HEK293 (cell line): ENCODE data around the gene CNTFR.

Experiments
- CTCF ChIA-PET: fragments of 350-600 bp; formaldehyde crosslinking; extraction: SDS; loops from one replicate; lab custom pipeline; 2021; ENCODE audit warnings: antibody characterized with exemption; lab: Yijun Ruan, JAX
- POLR2A ChIA-PET: fragments of 300-600 bp; formaldehyde crosslinking; extraction: SDS; loops from one replicate; lab custom pipeline; 2020; ENCODE audit warnings: antibody characterized with exemption, inconsistent platforms; lab: Yijun Ruan, JAX
- H3K27ac ChIP-seq: fragments of 200-500 bp; sonication (Bioruptor generic); 2 replicates; pipeline ENCODE4 v1.5.1; 2014; ENCODE audit warnings: low read depth, low read length, control low read depth, inconsistent platforms; ENCODE audit errors: extremely low read depth
- H3K36me3 ChIP-seq, 2 experiments: fragments of 200-500 bp in 1 of 2; sonication (Bioruptor generic) in 1 of 2; 1 replicate in 1 of 2; 2 replicates in 1 of 2; pipeline ENCODE4 v1.5.1; 2014 to 2017; ENCODE audit warnings: inconsistent platforms in 2 of 2, low read length in 2 of 2; ENCODE audit not compliant: control insufficient read depth in 2 of 2, insufficient read depth in 1 of 2
- H3K4me1 ChIP-seq: fragments of 200-500 bp; sonication (Bioruptor generic); 2 replicates; pipeline ENCODE4 v1.5.1; 2014; ENCODE audit warnings: mild to moderate bottlenecking, low read length, inconsistent platforms; ENCODE audit not compliant: control insufficient read depth, insufficient read depth
- H3K4me3 ChIP-seq: 2 replicates; pipeline ENCODE4 v1.5.1; 2011; ENCODE audit warnings: low read depth, mild to moderate bottlenecking, control low read depth, low read length, moderate library complexity
- H3K9me3 ChIP-seq: fragments of 200-500 bp; sonication (Bioruptor generic); 2 replicates; pipeline ENCODE4 v1.5.1; 2014; ENCODE audit warnings: low read depth, low read length, inconsistent platforms; ENCODE audit not compliant: control insufficient read depth, insufficient read depth
- BCL11B ChIP-seq: fragments of 450-650 bp; formaldehyde crosslinking; IDR thresholded peaks from 2 replicates; pipeline ENCODE4 v1.5.1; 2016; ENCODE audit warnings: low read depth, missing biosample characterization, missing genetic modification characterization
- EGR2 ChIP-seq: fragments of 450-650 bp; formaldehyde crosslinking; IDR thresholded peaks from 2 replicates; pipeline ENCODE4 v1.5.1; 2016; ENCODE audit warnings: low read depth, missing biosample characterization, missing genetic modification characterization
- HOXD13 ChIP-seq: sonication (generic); formaldehyde crosslinking; IDR thresholded peaks from 2 replicates; pipeline ENCODE4 v1.8.0; 2022; ENCODE audit warnings: missing genetic modification reagents, borderline replicate concordance
- KLF10 ChIP-seq: fragments of 450-650 bp; IDR thresholded peaks from 2 replicates; pipeline ENCODE4 v1.5.1; 2018; ENCODE audit warnings: missing biosample characterization, mild to moderate bottlenecking, missing genetic modification characterization
- MEIS1 ChIP-seq: sonication (generic); formaldehyde crosslinking; IDR thresholded peaks from 2 replicates; pipeline ENCODE4 v1.8.1; 2022; ENCODE audit warnings: missing genetic modification reagents, mild to moderate bottlenecking, borderline replicate concordance
- SCRT2 ChIP-seq: fragments of 450-650 bp; formaldehyde crosslinking; IDR thresholded peaks from 2 replicates; pipeline ENCODE4 v1.5.1; 2016; ENCODE audit warnings: missing biosample characterization, missing genetic modification characterization
- SP2 ChIP-seq: fragments of 450-650 bp; formaldehyde crosslinking; IDR thresholded peaks from 2 replicates; pipeline ENCODE4 v1.5.1; 2016; ENCODE audit warnings: missing biosample characterization, missing genetic modification characterization
- SP3 ChIP-seq: fragments of 450-650 bp; formaldehyde crosslinking; IDR thresholded peaks from 2 replicates; pipeline ENCODE4 v1.5.1; 2016; ENCODE audit warnings: missing biosample characterization, missing genetic modification characterization
- YY2 ChIP-seq: fragments of 450-650 bp; formaldehyde crosslinking; IDR thresholded peaks from 2 replicates; pipeline ENCODE4 v1.5.1; 2016; ENCODE audit warnings: missing biosample characterization, missing genetic modification characterization
- ZBTB48 ChIP-seq: fragments of 450-650 bp; formaldehyde crosslinking; IDR thresholded peaks from 2 replicates; pipeline ENCODE4 v1.5.1; 2016; ENCODE audit warnings: missing biosample characterization, missing genetic modification characterization
- ZNF138 ChIP-seq: fragments of 450-650 bp; formaldehyde crosslinking; IDR thresholded peaks from 2 replicates; pipeline ENCODE4 v1.5.1; 2016; ENCODE audit warnings: missing biosample characterization, missing genetic modification characterization, borderline replicate concordance
- ZNF37A ChIP-seq: fragments of 450-650 bp; IDR thresholded peaks from 2 replicates; pipeline ENCODE4 v1.5.1; 2018; ENCODE audit warnings: missing biosample characterization, missing genetic modification characterization
- ZNF488 ChIP-seq: fragments of 450-650 bp; formaldehyde crosslinking; IDR thresholded peaks from 2 replicates; pipeline ENCODE4 v1.5.1; 2016; ENCODE audit warnings: missing biosample characterization, missing genetic modification characterization
- ZNF510 ChIP-seq: fragments of 450-650 bp; formaldehyde crosslinking; IDR thresholded peaks from 2 replicates; pipeline ENCODE4 v1.5.1; 2018; ENCODE audit warnings: mild to moderate bottlenecking, missing genetic modification characterization, missing biosample characterization; ENCODE audit not compliant: insufficient replicate concordance
- ZNF585B ChIP-seq: fragments of 450-650 bp; formaldehyde crosslinking; IDR thresholded peaks from 2 replicates; pipeline ENCODE4 v1.5.1; 2016; ENCODE audit warnings: missing biosample characterization, missing genetic modification characterization
- ZNF596 ChIP-seq: fragments of 450-650 bp; IDR thresholded peaks from 2 replicates; pipeline ENCODE4 v1.5.0; 2018; ENCODE audit warnings: missing biosample characterization, mild to moderate bottlenecking, missing genetic modification characterization, moderate library complexity
- ZNF600 ChIP-seq: fragments of 450-650 bp; formaldehyde crosslinking; IDR thresholded peaks from 2 replicates; pipeline ENCODE4 v1.5.1; 2016; ENCODE audit warnings: missing biosample characterization, missing genetic modification characterization
- ZNF701 ChIP-seq: fragments of 450-650 bp; formaldehyde crosslinking; IDR thresholded peaks from 2 replicates; pipeline ENCODE4 v1.5.1; 2016; ENCODE audit warnings: missing biosample characterization, missing genetic modification characterization
- ZNF76 ChIP-seq: fragments of 450-650 bp; formaldehyde crosslinking; IDR thresholded peaks from 2 replicates; pipeline ENCODE4; 2016; ENCODE audit warnings: low read depth, missing biosample characterization, missing genetic modification characterization, borderline replicate concordance
- ZSCAN16 ChIP-seq: fragments of 450-650 bp; formaldehyde crosslinking; IDR thresholded peaks from 2 replicates; pipeline ENCODE4 v1.5.1; 2016; ENCODE audit warnings: missing biosample characterization, missing genetic modification characterization
- ZSCAN18 ChIP-seq: fragments of 450-650 bp; formaldehyde crosslinking; IDR thresholded peaks from 2 replicates; pipeline ENCODE4 v1.5.1; 2016; ENCODE audit warnings: missing biosample characterization, missing genetic modification characterization
- ZXDB ChIP-seq: fragments of 450-650 bp; formaldehyde crosslinking; IDR thresholded peaks from 2 replicates; pipeline ENCODE4 v1.5.1; 2016; ENCODE audit warnings: missing biosample characterization, missing genetic modification characterization

Gene CNTFR

GRCh38 chr9:34625186-34625486 is 35.6 kb upstream of the CNTFR start:
- TF ChIP-seq EGR2 (tag by site-specific recombination) (peak; percentile 37; the same call in 1 of the 2 replicates), SP2 (tag by site-specific recombination) (no peak)
- Histone ChIP-seq H3K4me1 (no peaks in the 10 kb centered on the region; the same call in 1 of the 2 replicates), H3K9me3 (no peaks in the 10 kb centered on the region), H3K36me3 (no peaks in the 10 kb centered on the region), H3K27ac (no peak overlapping the region), H3K4me3 (no peak overlapping the region)
- CTCF ChIA-PET: interaction anchor here (0.6 to 7.3 kb wide), 6 partner anchors 9 to 847 kb away, joined by 3 to 59 read pairs (median 6); partner anchors contain the start of gene IL11RA
- POLR2A ChIA-PET: interaction anchor here (1.0 kb wide), 1 partner anchor 12 kb away, joined by 5 read pairs; the partner anchor contains the start of gene SIGMAR1

- no peak overlapping the region for H3K27ac ChIP-seq
- H3K36me3 ChIP-seq: no peaks in the 10 kb centered on the region
- POLR2A ChIA-PET: no interaction called here
- no peaks in the 10 kb centered on the region; the same call in 1 of the 2 replicates for H3K4me1 ChIP-seq
- H3K4me3 ChIP-seq: no peak overlapping the region
- TF ChIP-seq KLF10 (no peak), ZSCAN18 (no peak), HOXD13 (CRISPR knock-in tag) (no peak), ZNF701 (no peak), ZNF138 (tag by site-specific recombination) (no peak), ZNF488 (tag by site-specific recombination) (no peak), ZNF37A (no peak)
- CTCF ChIA-PET: interaction anchor here (0.6 to 7.3 kb wide), 4 partner anchors 9 to 846 kb away, joined by 4 to 59 read pairs (median 6); partner anchors contain the start of gene IL11RA
- no peaks in the 10 kb centered on the region for H3K9me3 ChIP-seq
These were observed 35.1 kb upstream of the CNTFR start for GRCh38 chr9:34624475-34625185.

- no peak overlapping the region for H3K4me3 ChIP-seq
- H3K36me3 ChIP-seq: peaks cover 0 to 5% of the 10 kb centered on the region in 2 experiments; a peak in 1 of 3 replicates
- ChIA-PET POLR2A (no interaction called here), CTCF (interaction anchor here (0.7 to 7.3 kb wide), 2 partner anchors 10 to 1037 kb away, joined by 3 to 59 read pairs; no protein-coding TSS in a partner anchor)
- H3K27ac ChIP-seq: no peak overlapping the region
- H3K9me3 ChIP-seq: no peaks in the 10 kb centered on the region
- no peaks in the 10 kb centered on the region; the same call in 1 of the 2 replicates for H3K4me1 ChIP-seq
- no peak for TF ChIP-seq ZNF596 (tag by site-specific recombination)
These were observed 34.1 kb upstream of the CNTFR start for GRCh38 chr9:34623374-34624235.

- Histone ChIP-seq H3K4me1 (no peaks in the 10 kb centered on the region), H3K27ac (peak within 1 kb of the TSS; percentile 27; the same call in 1 of the 2 replicates), H3K36me3 (peaks cover 5 to 38% of the 10 kb centered on the region in 2 experiments; a peak in 2 of 3 replicates), H3K4me3 (peak within 1 kb of the TSS; percentile 91), H3K9me3 (no peaks in the 10 kb centered on the region)
- ChIA-PET CTCF (interaction anchor here (0.6 to 7.3 kb wide), 13 partner anchors 9 to 242 kb away, joined by 3 to 59 read pairs (median 3); partner anchors contain the start of genes ARID3C and RPP25L), POLR2A (interaction anchor here (0.6 to 2.6 kb wide), 11 partner anchors 9 to 243 kb away, joined by 3 to 23 read pairs (median 4); partner anchors contain the start of genes GALT, MYORG and SIGMAR1)
- TF ChIP-seq ZNF600 (tag by site-specific recombination): 0 out of 2 replicates have a peak, but pooled peaks have one; percentile 30
- no peak for TF ChIP-seq ZNF76
- no peak for TF ChIP-seq ZNF585B (tag by site-specific recombination)
- peak; percentile 58; the same call in 1 of the 2 replicates for TF ChIP-seq YY2 (tag by site-specific recombination)
- no peak for TF ChIP-seq BCL11B (tag by site-specific recombination)
- TF ChIP-seq SP3 (tag by site-specific recombination): peak; percentile 23; the same call in 1 of the 2 replicates
- no peak for TF ChIP-seq ZSCAN16 (tag by site-specific recombination)
- no peak for TF ChIP-seq MEIS1 (CRISPR knock-in tag)
- TF ChIP-seq ZBTB48 (tag by site-specific recombination): no peak
- peak; percentile 14; the same call in 1 of the 2 replicates for TF ChIP-seq ZXDB (tag by site-specific recombination)
- TF ChIP-seq ZNF510 (tag by site-specific recombination): no peak
- peak; percentile 89 for TF ChIP-seq HOXD13 (CRISPR knock-in tag)
- no peak for TF ChIP-seq SCRT2 (tag by site-specific recombination)
These were observed 30.8 kb upstream of the CNTFR start, which contains the start of gene DCTN3 for GRCh38 chr9:34620061-34620994. DCTN3 (minus strand) TSS chr9:34620495; CDS start chr9:34620464, 31 bp downstream.
